ENCODE data around the gene ANKRD11.

Gene ANKRD11

GRCh38 chr16:89297156-89297874 is 193.0 kb downstream of the ANKRD11 start:
- Histone ChIP-seq H3K36me3 (ENCODE audit: insufficient read depth, low read length) (peaks cover 28% of the 10 kb centered on the region), H3K9me3 (replicated peaks; ENCODE audit: low read length) (no peaks in the 10 kb centered on the region), H3K4me2 (ENCODE audit: low read length) (no peak overlapping the region), H3K9ac (ENCODE audit: low read depth, low read length) (no peak overlapping the region), H3K4me1 (ENCODE audit: control insufficient read depth, insufficient read depth, low read length) (peaks cover 23% of the 10 kb centered on the region), H3K27me3 (ENCODE audit: control insufficient read depth, insufficient read depth, low read length) (no peaks in the 10 kb centered on the region), H3K4me3 (ENCODE audit: low read length) (no peak overlapping the region)

DNA sequence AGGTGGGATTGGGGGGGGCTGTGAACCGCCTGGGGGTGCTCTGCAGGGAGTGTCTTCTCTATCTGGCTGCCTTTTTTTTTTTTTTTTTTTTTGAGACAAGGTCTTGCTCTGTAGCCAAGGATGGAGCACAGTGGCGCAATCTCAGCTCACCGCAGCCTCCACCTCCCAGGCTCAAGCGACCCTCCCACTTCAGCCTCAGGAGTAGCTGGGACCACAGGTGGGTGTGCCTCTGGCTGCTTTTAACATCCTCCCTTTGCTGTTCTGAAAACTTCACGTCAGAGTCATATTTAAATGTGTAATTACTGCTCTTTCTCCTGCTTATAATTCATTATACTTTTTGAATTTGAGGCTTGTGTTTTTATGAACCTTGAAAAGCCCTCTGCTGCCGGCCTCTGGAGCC is 194.4 kb downstream of the ANKRD11 start:
- Histone ChIP-seq H3K36me3 (ENCODE audit: insufficient read depth, low read length) (peaks cover 35% of the 10 kb centered on the region), H3K4me1 (ENCODE audit: control insufficient read depth, insufficient read depth, low read length) (peaks cover 10% of the 10 kb centered on the region), H3K9ac (ENCODE audit: low read depth, low read length) (no peak overlapping the region), H3K4me2 (ENCODE audit: low read length) (no peak overlapping the region), H3K9me3 (replicated peaks; ENCODE audit: low read length) (no peaks in the 10 kb centered on the region), H3K4me3 (ENCODE audit: low read length) (no peak overlapping the region), H3K27me3 (ENCODE audit: control insufficient read depth, insufficient read depth, low read length) (no peaks in the 10 kb centered on the region)

DNA sequence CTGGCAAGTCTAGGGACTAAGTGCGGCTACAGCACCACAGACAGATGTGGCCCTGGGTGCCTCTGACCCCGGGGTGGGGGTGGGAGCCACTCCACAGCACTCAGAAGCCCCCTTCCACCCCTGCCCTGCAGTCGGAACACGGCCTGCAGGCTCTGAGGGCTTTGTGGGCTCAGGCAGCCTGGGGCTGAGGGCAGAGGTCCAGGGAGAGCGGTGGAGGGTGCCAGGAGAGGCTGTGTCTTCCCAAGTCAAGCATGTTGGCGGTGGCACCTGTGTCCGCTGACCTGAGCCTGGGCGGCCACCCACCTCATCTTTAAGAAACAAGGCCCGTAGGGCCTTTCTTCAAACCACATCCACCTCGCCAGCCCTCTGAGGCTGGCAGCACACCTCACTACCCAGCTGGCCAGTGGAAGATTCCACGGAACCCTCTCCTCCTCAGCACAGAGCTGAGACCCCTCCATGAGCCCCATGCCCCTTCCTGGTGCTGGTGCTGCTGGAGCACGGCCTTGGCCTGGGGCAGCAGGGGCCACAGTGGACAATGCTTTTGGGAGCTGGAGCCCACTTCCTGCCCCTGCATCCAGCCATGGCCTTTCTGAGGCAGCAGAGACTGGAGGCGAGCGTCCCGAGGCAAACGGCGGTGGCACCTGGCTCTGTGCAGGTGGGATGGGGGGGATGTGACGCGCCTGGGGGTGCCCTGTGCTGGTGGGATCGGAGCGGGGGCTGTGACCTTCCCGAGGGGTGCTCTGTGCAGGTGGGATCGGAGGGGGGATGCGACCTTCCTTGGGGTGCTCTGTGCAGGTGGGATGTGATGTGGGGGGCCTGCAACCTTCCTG is 195.1 kb downstream of the ANKRD11 start:
- H3K27me3 ChIP-seq (ENCODE audit: control insufficient read depth, insufficient read depth, low read length): no peaks in the 10 kb centered on the region
- no peak overlapping the region for H3K9ac ChIP-seq (ENCODE audit: low read depth, low read length)
- H3K4me3 ChIP-seq (ENCODE audit: low read length): no peak overlapping the region
- peaks cover 4% of the 10 kb centered on the region for H3K4me1 ChIP-seq (ENCODE audit: control insufficient read depth, insufficient read depth, low read length)
- peaks cover 35% of the 10 kb centered on the region for H3K36me3 ChIP-seq (ENCODE audit: insufficient read depth, low read length)
- H3K4me2 ChIP-seq (ENCODE audit: low read length): no peak overlapping the region
- no peaks in the 10 kb centered on the region for H3K9me3 ChIP-seq (replicated peaks; ENCODE audit: low read length)

- Histone ChIP-seq H3K27me3 (ENCODE audit: control insufficient read depth, insufficient read depth, low read length) (no peaks in the 10 kb centered on the region), H3K4me1 (ENCODE audit: control insufficient read depth, insufficient read depth, low read length) (no peaks in the 10 kb centered on the region), H3K36me3 (ENCODE audit: insufficient read depth, low read length) (peaks cover 33% of the 10 kb centered on the region), H3K4me2 (ENCODE audit: low read length) (no peak overlapping the region), H3K9ac (ENCODE audit: low read depth, low read length) (no peak overlapping the region), H3K9me3 (replicated peaks; ENCODE audit: low read length) (no peaks in the 10 kb centered on the region), H3K4me3 (ENCODE audit: low read length) (no peak overlapping the region)
These were observed 195.9 kb downstream of the ANKRD11 start for GRCh38 chr16:89294486-89294885.

- H3K4me1 ChIP-seq (ENCODE audit: control insufficient read depth, insufficient read depth, low read length): no peaks in the 10 kb centered on the region
- no peaks in the 10 kb centered on the region for H3K9me3 ChIP-seq (replicated peaks; ENCODE audit: low read length)
- H3K9ac ChIP-seq (ENCODE audit: low read depth, low read length): no peak overlapping the region
- no peaks in the 10 kb centered on the region for H3K27me3 ChIP-seq (ENCODE audit: control insufficient read depth, insufficient read depth, low read length)
- H3K4me2 ChIP-seq (ENCODE audit: low read length): no peak overlapping the region
- H3K4me3 ChIP-seq (ENCODE audit: low read length): no peak overlapping the region
- H3K36me3 ChIP-seq (ENCODE audit: insufficient read depth, low read length): peaks cover 41% of the 10 kb centered on the region
These were observed 196.9 kb downstream of the ANKRD11 start for GRCh38 chr16:89293276-89294143.

DNA sequence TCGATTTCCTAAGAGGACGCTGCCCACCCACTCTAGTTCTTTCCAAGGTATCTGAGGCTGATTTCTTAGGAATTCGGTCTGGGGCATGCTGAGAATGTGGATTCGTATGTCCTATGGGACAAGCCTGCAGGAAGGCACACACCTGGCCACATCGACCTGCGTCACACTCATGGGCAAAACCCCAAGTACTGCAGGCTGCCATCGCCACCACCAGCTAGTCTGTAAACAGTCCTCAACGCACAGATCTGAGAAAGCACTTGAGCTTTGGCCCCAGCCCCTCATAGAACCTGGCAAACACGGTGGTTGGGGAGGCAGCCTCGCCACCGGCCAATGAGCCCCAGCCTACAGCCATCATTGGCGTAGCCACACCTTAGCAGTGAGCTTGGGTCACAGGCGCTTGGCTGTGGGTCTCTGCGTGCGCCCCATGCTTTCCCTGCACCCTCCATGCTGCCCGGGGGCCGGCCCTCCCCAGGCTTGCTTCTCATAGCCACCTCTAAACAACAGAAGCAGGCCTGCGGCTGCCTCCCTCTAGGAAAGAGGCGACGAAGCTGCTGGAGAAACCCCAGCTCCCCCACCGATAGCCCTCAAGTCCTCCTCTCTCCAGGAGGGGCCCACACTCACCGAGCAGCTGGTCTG is 197.8 kb downstream of the ANKRD11 start:
- Histone ChIP-seq H3K27me3 (ENCODE audit: control insufficient read depth, insufficient read depth, low read length) (no peaks in the 10 kb centered on the region), H3K9me3 (replicated peaks; ENCODE audit: low read length) (no peaks in the 10 kb centered on the region), H3K4me3 (ENCODE audit: low read length) (no peak overlapping the region), H3K36me3 (ENCODE audit: insufficient read depth, low read length) (peaks cover 48% of the 10 kb centered on the region), H3K9ac (ENCODE audit: low read depth, low read length) (no peak overlapping the region), H3K4me1 (ENCODE audit: control insufficient read depth, insufficient read depth, low read length) (no peaks in the 10 kb centered on the region), H3K4me2 (ENCODE audit: low read length) (no peak overlapping the region)

DNA sequence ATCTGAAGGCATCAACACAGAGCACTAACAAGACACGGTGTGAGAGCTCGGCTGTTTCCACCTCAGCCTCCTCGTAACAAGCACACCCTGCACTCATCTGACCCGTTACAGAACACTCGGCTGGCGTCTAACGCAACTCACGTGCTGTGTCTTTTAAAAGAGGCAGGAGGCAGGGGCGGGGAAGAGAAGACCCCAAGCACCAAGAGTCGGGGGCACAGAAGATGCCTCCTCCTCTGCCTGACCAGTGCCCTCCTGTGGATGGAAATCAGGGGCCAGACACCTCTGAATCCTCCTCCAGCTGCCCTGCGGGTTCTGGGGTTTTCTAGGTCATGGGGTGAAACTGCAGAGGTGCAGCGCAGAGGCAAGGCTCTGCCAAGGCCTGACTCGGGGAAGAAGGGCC is 198.6 kb downstream of the ANKRD11 start:
- Histone ChIP-seq H3K4me2 (ENCODE audit: low read length) (no peak overlapping the region), H3K4me3 (ENCODE audit: low read length) (no peak overlapping the region), H3K27me3 (ENCODE audit: control insufficient read depth, insufficient read depth, low read length) (no peaks in the 10 kb centered on the region), H3K36me3 (ENCODE audit: insufficient read depth, low read length) (peaks cover 48% of the 10 kb centered on the region), H3K9me3 (replicated peaks; ENCODE audit: low read length) (no peaks in the 10 kb centered on the region), H3K9ac (ENCODE audit: low read depth, low read length) (no peak overlapping the region), H3K4me1 (ENCODE audit: control insufficient read depth, insufficient read depth, low read length) (no peaks in the 10 kb centered on the region)

GRCh38 chr16:89291363-89291762 is 199.0 kb downstream of the ANKRD11 start:
- no peaks in the 10 kb centered on the region for H3K27me3 ChIP-seq (ENCODE audit: control insufficient read depth, insufficient read depth, low read length)
- peaks cover 48% of the 10 kb centered on the region for H3K36me3 ChIP-seq (ENCODE audit: insufficient read depth, low read length)

GRCh38 chr16:89290887-89291286 is 199.5 kb downstream of the ANKRD11 start:
- no peaks in the 10 kb centered on the region for H3K27me3 ChIP-seq (ENCODE audit: control insufficient read depth, insufficient read depth, low read length)
- peaks cover 52% of the 10 kb centered on the region for H3K36me3 ChIP-seq (ENCODE audit: insufficient read depth, low read length)
- H3K4me3 ChIP-seq (ENCODE audit: low read length): no peak overlapping the region
- no peaks in the 10 kb centered on the region for H3K9me3 ChIP-seq (replicated peaks; ENCODE audit: low read length)
- no peaks in the 10 kb centered on the region for H3K4me1 ChIP-seq (ENCODE audit: control insufficient read depth, insufficient read depth, low read length)
- H3K4me2 ChIP-seq (ENCODE audit: low read length): no peak overlapping the region
- no peak overlapping the region for H3K9ac ChIP-seq (ENCODE audit: low read depth, low read length)

More at GRCh38 chr16:89291363-89291762, 199.0 kb downstream of the ANKRD11 start:
- no peaks in the 10 kb centered on the region for H3K4me1 ChIP-seq (ENCODE audit: control insufficient read depth, insufficient read depth, low read length)
- H3K4me2 ChIP-seq (ENCODE audit: low read length): no peak overlapping the region
- no peak overlapping the region for H3K9ac ChIP-seq (ENCODE audit: low read depth, low read length)
- no peak overlapping the region for H3K4me3 ChIP-seq (ENCODE audit: low read length)
- H3K9me3 ChIP-seq (replicated peaks; ENCODE audit: low read length): no peaks in the 10 kb centered on the region

DNA sequence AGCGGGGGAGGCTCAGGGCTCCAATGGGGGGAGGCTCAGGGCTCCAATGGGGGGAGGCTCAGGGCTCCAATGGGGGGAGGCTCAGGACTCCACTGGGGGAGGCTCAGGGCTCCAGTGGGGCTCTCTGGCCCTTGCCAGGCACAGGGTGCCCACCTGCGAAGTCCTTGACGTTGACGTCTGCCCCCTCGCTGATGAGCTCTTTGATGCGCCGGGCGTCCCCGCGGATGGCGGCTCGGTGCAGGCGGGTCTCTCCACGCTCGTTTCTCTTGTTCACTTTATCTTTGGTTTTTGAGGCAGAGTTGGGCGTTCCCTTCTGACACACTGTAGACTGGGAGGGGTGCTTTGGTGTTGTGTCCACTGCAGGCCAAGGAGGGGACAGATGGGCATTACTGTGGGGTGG is 199.9 kb downstream of the ANKRD11 start:
- no peak overlapping the region for H3K4me2 ChIP-seq (ENCODE audit: low read length)
- no peaks in the 10 kb centered on the region for H3K9me3 ChIP-seq (replicated peaks; ENCODE audit: low read length)
- H3K27me3 ChIP-seq (ENCODE audit: control insufficient read depth, insufficient read depth, low read length): no peaks in the 10 kb centered on the region
- no peak overlapping the region for H3K4me3 ChIP-seq (ENCODE audit: low read length)
- H3K4me1 ChIP-seq (ENCODE audit: control insufficient read depth, insufficient read depth, low read length): no peaks in the 10 kb centered on the region
- no peak overlapping the region for H3K9ac ChIP-seq (ENCODE audit: low read depth, low read length)
- peaks cover 57% of the 10 kb centered on the region for H3K36me3 ChIP-seq (ENCODE audit: insufficient read depth, low read length)

Data from skeletal muscle satellite cell (primary cell).